Smooth muscle cell (in vitro differentiated cells): ENCODE data around the gene LRRC71. TPM values are rescaled to one million over a fixed set of nuclear protein-coding genes. Genes with fewer than 3 reads are reported as not detected.

Experiments
- DNase-seq: peaks from one replicate; lab custom pipeline; 2025; ENCODE audit not compliant: unreplicated experiment; lab: John Stamatoyannopoulos, UW
- H2AFZ ChIP-seq: fragments of 200-600 bp; sonication (generic); 2 replicates; pipeline ENCODE4 v1.6.0; 2016; ENCODE audit warnings: antibody characterized with exemption, low read depth, mild to moderate bottlenecking
- H3F3A ChIP-seq: fragments of 200-600 bp; sonication (generic); 2 replicates; pipeline ENCODE4 v1.6.0; 2017; ENCODE audit warnings: antibody characterized with exemption, low read depth
- H3K27ac ChIP-seq: fragments of 200-600 bp; sonication (generic); 2 replicates; pipeline ENCODE4 v1.5.1; 2016; ENCODE audit warnings: low read depth, mild to moderate bottlenecking
- H3K27me3 ChIP-seq: fragments of 200-600 bp; sonication (generic); 2 replicates; pipeline ENCODE4 v1.6.1; 2016; ENCODE audit warnings: low read depth, mild to moderate bottlenecking
- H3K36me3 ChIP-seq: fragments of 200-600 bp; sonication (generic); 2 replicates; pipeline ENCODE4 v1.5.1; 2016; ENCODE audit warnings: low read depth
- H3K4me1 ChIP-seq: fragments of 200-600 bp; sonication (generic); 2 replicates; pipeline ENCODE4 v1.5.1; 2016; ENCODE audit warnings: low read depth
- H3K4me2 ChIP-seq: fragments of 200-600 bp; sonication (generic); 2 replicates; pipeline ENCODE4 v1.6.0; 2016; ENCODE audit warnings: mild to moderate bottlenecking
- H3K4me3 ChIP-seq: fragments of 200-600 bp; sonication (generic); 2 replicates; pipeline ENCODE4 v1.5.1; 2016; ENCODE audit warnings: mild to moderate bottlenecking
- H3K79me2 ChIP-seq: fragments of 200-600 bp; sonication (generic); 2 replicates; pipeline ENCODE4 v1.6.0; 2016; ENCODE audit warnings: low read depth, mild to moderate bottlenecking
- H3K9ac ChIP-seq: fragments of 200-600 bp; sonication (generic); 2 replicates; pipeline ENCODE4 v1.6.0; 2016; ENCODE audit warnings: low read depth
- H3K9me3 ChIP-seq: fragments of 200-600 bp; sonication (generic); replicated peaks from 2 replicates; pipeline ENCODE4 v1.5.1; 2016; ENCODE audit warnings: low read depth
- H4K20me1 ChIP-seq: fragments of 200-600 bp; sonication (generic); 2 replicates; pipeline ENCODE4 v1.6.0; 2016; ENCODE audit warnings: low read depth
- CTCF ChIP-seq: fragments of 200-600 bp; sonication (generic); IDR thresholded peaks from 2 replicates; pipeline ENCODE4 v1.5.1; 2017; ENCODE audit warnings: borderline replicate concordance, mild to moderate bottlenecking, antibody characterized with exemption; ENCODE audit not compliant: insufficient read depth, poor library complexity, severe bottlenecking
- WGBS: methylation state at CpG from one replicate; pipeline ENCODE4 v1.1.7; 2016; ENCODE audit warnings: low lambda C conversion rate; 5-methylcytosine and 5-hydroxymethylcytosine counted together
- polyA plus RNA-seq: library from polyadenylated mRNA; unstranded; fragments of >200 nt; fragmentation: Nextera tagmentation; extraction: Ambion mirVana; gene quantifications from 2 replicates; pipeline ENCODE4 v1.2.1, GENCODE V29; 2016
- total RNA-seq: library from RNA; depleted of rRNA; stranded (reverse); fragments of >200 nt; gene quantifications from 2 replicates; pipeline ENCODE4 v1.2.3, GENCODE V29; 2014

The LRRC71 gene
- total and polyA plus RNA-seq, 2 experiments from 2014 or later: not detected

GRCh38 chr1:156906206-156906906 is 14.1 kb upstream of the LRRC71 start:
- no peaks in the 10 kb centered on the region for H3K9me3 ChIP-seq
- H3F3A ChIP-seq: no peaks in the 10 kb centered on the region
- no peak overlapping the region for H3K27ac ChIP-seq
- no peak overlapping the region for H3K4me2 ChIP-seq
- H3K36me3 ChIP-seq: no peaks in the 10 kb centered on the region
- no peaks in the 10 kb centered on the region for H4K20me1 ChIP-seq
- no peaks in the 10 kb centered on the region for H3K4me1 ChIP-seq
- no peak for TF ChIP-seq CTCF
- H3K27me3 ChIP-seq: no peaks in the 10 kb centered on the region
- WGBS: 98% methylated on average over 15 of the region's 16 CpGs
- H3K4me3 ChIP-seq: no peak overlapping the region
- H3K9ac ChIP-seq: no peak overlapping the region
- no peak for DNase-seq
- no peak overlapping the region for H2AFZ ChIP-seq
- H3K79me2 ChIP-seq: no peaks in the 10 kb centered on the region

- Histone ChIP-seq H3K79me2 (no peaks in the 10 kb centered on the region), H3K27ac (no peak overlapping the region), H3K9me3 (no peaks in the 10 kb centered on the region), H3K4me1 (no peaks in the 10 kb centered on the region), H3K4me2 (no peak overlapping the region), H3F3A (peaks cover 6% of the 10 kb centered on the region), H2AFZ (no peak overlapping the region), H3K9ac (no peak overlapping the region), H4K20me1 (no peaks in the 10 kb centered on the region), H3K36me3 (no peaks in the 10 kb centered on the region), H3K27me3 (no peaks in the 10 kb centered on the region), H3K4me3 (no peak overlapping the region)
- WGBS: 98% methylated on average over 27 of the region's 29 CpGs
- DNase-seq: no peak
- TF ChIP-seq CTCF: no peak
Measured at GRCh38 chr1:156908541-156908940, 11.9 kb upstream of the LRRC71 start.

- H3K27me3 ChIP-seq: no peaks in the 10 kb centered on the region
- no peaks in the 10 kb centered on the region for H3K36me3 ChIP-seq
- no peak overlapping the region for H3K4me3 ChIP-seq
- no peak overlapping the region for H3K9ac ChIP-seq
- no peaks in the 10 kb centered on the region for H3K9me3 ChIP-seq
- 98% methylated on average over 10 of the region's 10 CpGs for WGBS
- H3K79me2 ChIP-seq: no peaks in the 10 kb centered on the region
- H3K27ac ChIP-seq: no peak overlapping the region
- DNase-seq: no peak
- H2AFZ ChIP-seq: no peak overlapping the region
- no peak for TF ChIP-seq CTCF
- no peaks in the 10 kb centered on the region for H4K20me1 ChIP-seq
- no peaks in the 10 kb centered on the region for H3K4me1 ChIP-seq
- no peak overlapping the region for H3K4me2 ChIP-seq
- peaks cover 6% of the 10 kb centered on the region for H3F3A ChIP-seq
Measured at GRCh38 chr1:156908955-156909354, 11.5 kb upstream of the LRRC71 start.

- Histone ChIP-seq H3K4me3 (no peak overlapping the region), H3K27ac (no peak overlapping the region), H3K27me3 (no peaks in the 10 kb centered on the region), H3K9ac (no peak overlapping the region), H3K4me1 (peaks cover 3% of the 10 kb centered on the region), H4K20me1 (no peaks in the 10 kb centered on the region), H3K36me3 (no peaks in the 10 kb centered on the region), H3K4me2 (no peak overlapping the region), H3K9me3 (no peaks in the 10 kb centered on the region), H3F3A (peaks cover 6% of the 10 kb centered on the region), H3K79me2 (no peaks in the 10 kb centered on the region), H2AFZ (no peak overlapping the region)
- TF ChIP-seq CTCF: no peak
- no peak for DNase-seq
- WGBS: 79% methylated on average over 5 of the region's 5 CpGs
Measured at GRCh38 chr1:156909671-156910070, 10.8 kb upstream of the LRRC71 start.
